Suprapubic skin (tissue), 4 donors: ENCODE measurements around the gene LRRC73. TPM values are rescaled to one million over a fixed set of nuclear protein-coding genes. Genes with fewer than 3 reads are reported as not detected.
"Not testable (repeated sequence)": the region's sequence is repeated elsewhere in the genome, so short reads cannot be mapped to it uniquely, and the experiment has no call there.

Source experiments
- DNase-seq, 2 donors: peaks; one replicate each; pipeline ENCODE4 v3.0.0-alpha.2; 2019; ENCODE audit warnings: low spot score in 2 of 2
- H3K27ac ChIP-seq: fragments of 200-600 bp; sonication (generic); one replicate; pipeline ENCODE4 v1.5.1; 2019
- H3K27me3 ChIP-seq: fragments of 200-600 bp; sonication (generic); one replicate; pipeline ENCODE4 v1.5.1; 2019
- H3K36me3 ChIP-seq: fragments of 200-600 bp; sonication (generic); one replicate; pipeline ENCODE4 v1.5.1; 2019
- H3K4me1 ChIP-seq: fragments of 200-600 bp; sonication (generic); one replicate; pipeline ENCODE4 v1.5.1; 2019
- H3K4me3 ChIP-seq: fragments of 200-600 bp; sonication (generic); one replicate; pipeline ENCODE4 v1.5.1; 2019; ENCODE audit warnings: mild to moderate bottlenecking
- H3K9me3 ChIP-seq: fragments of 200-600 bp; sonication (generic); one replicate; pipeline ENCODE4 v1.5.1; 2019
- CTCF ChIP-seq, 2 donors: fragments of 200-600 bp in 1 of 2; fragments of 450-650 bp in 1 of 2; sonication (generic) in 1 of 2; IDR thresholded peaks; one replicate each; pipeline ENCODE4 v1.5.1; 2016 to 2019; ENCODE audit warnings: antibody characterized with exemption in 2 of 2, mild to moderate bottlenecking in 1 of 2, moderate library complexity in 1 of 2
- EP300 ChIP-seq: sonication (generic); formaldehyde crosslinking; IDR thresholded peaks from one replicate; pipeline ENCODE4 v1.6.1; 2017; ENCODE audit warnings: antibody characterized with exemption
- POLR2A ChIP-seq, 2 donors: fragments of 450-650 bp; IDR thresholded peaks; one replicate each; pipeline ENCODE4 v1.6.1; 2017; ENCODE audit warnings: antibody characterized with exemption in 2 of 2, mild to moderate bottlenecking in 2 of 2, moderate library complexity in 2 of 2
- POLR2AphosphoS5 ChIP-seq, 3 donors: sonication (generic); formaldehyde crosslinking; IDR thresholded peaks; one replicate each; pipeline ENCODE4 v1.6.1; 2017; ENCODE audit warnings: antibody characterized with exemption in 3 of 3
- WGBS: methylation state at CpG from one replicate; pipeline ENCODE4 v1.1.5; 2018; 5-methylcytosine and 5-hydroxymethylcytosine counted together
- total RNA-seq, 4 donors: library from RNA; depleted of rRNA; stranded (reverse); fragments of >200 nt; gene quantifications; one replicate each; pipeline ENCODE4 v1.1.0, GENCODE V29; 2016

Gene LRRC73
- total RNA-seq, 4 donors from 2014 or later: 0.34 to 0.42 TPM; not detected in 2

- Histone ChIP-seq H3K4me3 (no peak overlapping the region), H3K27ac (no peak overlapping the region), H3K4me1 (no peaks in the 10 kb centered on the region), H3K36me3 (peaks cover 79% of the 10 kb centered on the region), H3K27me3 (no peaks in the 10 kb centered on the region), H3K9me3 (no peaks in the 10 kb centered on the region)
- DNase-seq: peak in 1 of 2 donors; percentile 35
- 91% methylated on average over 8 of the region's 8 CpGs for WGBS
- TF ChIP-seq EP300: no peak
- TF ChIP-seq CTCF (IDR thresholded peaks at IDR 0.05): no peak
- no peak for TF ChIP-seq POLR2AphosphoS5 (IDR thresholded peaks at IDR 0.05)
- no peak for TF ChIP-seq POLR2A (IDR thresholded peaks at IDR 0.05)
Observed at GRCh38 chr6:43541774-43542471, 31.8 kb upstream of the LRRC73 start.

DNA sequence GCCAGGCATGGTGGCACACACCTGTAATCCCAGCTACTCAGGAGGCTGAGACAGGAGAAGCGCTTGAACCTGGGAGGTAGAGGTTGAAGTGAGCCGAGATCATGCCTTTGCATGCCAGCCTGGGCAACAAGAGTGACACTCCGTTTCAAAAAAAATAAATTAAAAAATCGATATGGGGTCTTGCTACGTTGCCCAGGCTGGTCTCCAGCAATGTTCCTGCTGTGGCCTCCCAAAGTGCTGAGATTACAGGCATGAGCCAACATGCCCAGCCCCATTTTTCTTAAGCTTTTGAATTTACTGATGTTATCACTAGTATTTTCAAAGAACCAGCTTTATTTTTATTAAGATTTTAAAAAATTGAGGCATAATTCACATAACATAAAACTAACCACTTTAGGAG lies 30.4 kb upstream of the LRRC73 start:
- Histone ChIP-seq H3K9me3 (no peaks in the 10 kb centered on the region), H3K4me3 (no peak overlapping the region), H3K27me3 (no peaks in the 10 kb centered on the region), H3K4me1 (no peaks in the 10 kb centered on the region), H3K36me3 (peaks cover 76% of the 10 kb centered on the region), H3K27ac (no peak overlapping the region)
- TF ChIP-seq EP300 (no peak), CTCF (IDR thresholded peaks at IDR 0.05) (no peak), POLR2AphosphoS5 (IDR thresholded peaks at IDR 0.05) (no peak), POLR2A (IDR thresholded peaks at IDR 0.05) (no peak)
- DNase-seq: peak in 1 of 2 donors; percentile 23
- 88% methylated on average over 5 of the region's 5 CpGs for WGBS

DNA sequence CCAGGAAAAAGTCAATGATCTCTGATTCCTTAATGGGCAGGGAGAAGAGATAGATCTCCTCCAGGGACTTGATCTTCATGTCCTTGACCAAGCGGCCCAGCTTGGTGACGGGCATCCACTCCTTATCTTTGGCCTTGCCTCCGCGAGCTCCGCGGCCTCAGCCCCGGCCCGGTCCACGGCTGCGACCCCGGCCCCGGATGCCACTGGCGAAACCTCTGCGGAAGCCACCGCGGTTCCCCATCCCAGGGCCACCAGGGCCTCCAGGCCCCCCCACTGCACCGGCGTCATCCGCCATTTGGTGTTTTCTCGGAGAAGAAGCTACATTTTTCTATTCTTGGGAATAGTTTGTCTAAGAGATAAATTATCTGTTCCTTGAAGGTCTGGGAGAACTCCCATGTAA lies 29.3 kb upstream of the LRRC73 start:
- not testable (repeated sequence) for H3K4me1 ChIP-seq, DNase-seq
- 99% methylated on average over 20 of the region's 20 CpGs for WGBS

DNA sequence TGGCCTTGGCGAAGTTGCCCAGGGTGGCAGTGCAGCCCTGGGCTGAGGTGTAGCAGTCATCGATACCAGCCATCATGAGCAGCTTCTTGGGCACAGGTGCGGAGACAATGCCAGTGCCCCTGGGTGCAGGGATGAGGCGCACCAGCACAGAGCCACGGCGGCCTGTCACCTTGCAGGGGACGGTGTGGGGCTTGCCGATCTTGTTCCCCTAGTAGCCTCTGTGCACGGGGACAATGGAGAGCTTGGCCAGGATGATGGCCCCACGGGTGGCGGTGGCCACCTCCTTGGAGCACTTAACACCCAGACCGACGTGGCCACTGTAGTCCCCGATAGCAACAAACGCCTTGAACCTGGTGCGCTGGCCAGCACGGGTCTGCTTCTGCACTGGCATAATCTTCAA lies 28.8 kb upstream of the LRRC73 start:
- not testable (repeated sequence) for H3K4me1 ChIP-seq, H3K9me3 ChIP-seq, H3K27me3 ChIP-seq, H3K4me3 ChIP-seq, H3K27ac ChIP-seq, DNase-seq
- WGBS: 98% methylated on average over 15 of the region's 17 CpGs
- H3K36me3 ChIP-seq: peaks cover 67% of the 10 kb centered on the region

More for the DNA sequence above, 29.3 kb upstream of the LRRC73 start:
- peaks cover 67% of the 10 kb centered on the region for H3K36me3 ChIP-seq
- H3K4me3 ChIP-seq, H3K27ac ChIP-seq, H3K27me3 ChIP-seq, H3K9me3 ChIP-seq: not testable (repeated sequence)

- no peak for DNase-seq
- peaks cover 79% of the 10 kb centered on the region for H3K36me3 ChIP-seq
- no peaks in the 10 kb centered on the region for H3K27me3 ChIP-seq
- TF ChIP-seq EP300: no peak
- no peak for TF ChIP-seq POLR2AphosphoS5 (IDR thresholded peaks at IDR 0.05)
- TF ChIP-seq CTCF (IDR thresholded peaks at IDR 0.05): no peak
- no peak for TF ChIP-seq POLR2A (IDR thresholded peaks at IDR 0.05)
- no peak overlapping the region for H3K4me3 ChIP-seq
- H3K4me1 ChIP-seq: no peaks in the 10 kb centered on the region
- H3K9me3 ChIP-seq: no peaks in the 10 kb centered on the region
- H3K27ac ChIP-seq: no peak overlapping the region
- 93% methylated on average over 1 of the region's 1 CpG for WGBS
Observed at GRCh38 chr6:43532201-43532600, 22.1 kb upstream of the LRRC73 start.

GRCh38 chr6:43524483-43524961 lies 14.4 kb upstream of the LRRC73 start:
- no peaks in the 10 kb centered on the region for H3K9me3 ChIP-seq
- peaks cover 4% of the 10 kb centered on the region for H3K4me1 ChIP-seq
- H3K27ac ChIP-seq: no peak overlapping the region
- DNase-seq: no peak
- 55% methylated on average over 10 of the region's 10 CpGs for WGBS
- H3K36me3 ChIP-seq: peaks cover 100% of the 10 kb centered on the region
- H3K27me3 ChIP-seq: no peaks in the 10 kb centered on the region
- TF ChIP-seq POLR2AphosphoS5 (IDR thresholded peaks at IDR 0.05) (no peak), EP300 (no peak), POLR2A (IDR thresholded peaks at IDR 0.05) (no peak), CTCF (IDR thresholded peaks at IDR 0.05) (no peak)
- no peak overlapping the region for H3K4me3 ChIP-seq
